ENCODE results near the gene AGRP.

Gene AGRP

GRCh38 chr16:67437513-67437912, 45.8 kb downstream of the AGRP start:
- TF ChIP-seq GATA3 (IDR thresholded peaks at IDR 0.05; ENCODE audit: low read depth, low read length) (no peak), GATA2 (IDR thresholded peaks at IDR 0.05; ENCODE audit: low read depth, low read length) (no peak)

- TF ChIP-seq GATA2 (IDR thresholded peaks at IDR 0.05; ENCODE audit: low read depth, low read length): no peak
- no peak for TF ChIP-seq GATA3 (IDR thresholded peaks at IDR 0.05; ENCODE audit: low read depth, low read length)
Observed at GRCh38 chr16:67436640-67437193, 46.6 kb downstream of the AGRP start.

GRCh38 chr16:67435758-67436164, 47.6 kb downstream of the AGRP start:
- TF ChIP-seq GATA2 (IDR thresholded peaks at IDR 0.05; ENCODE audit: low read depth, low read length) (no peak), GATA3 (IDR thresholded peaks at IDR 0.05; ENCODE audit: low read depth, low read length) (no peak)

GRCh38 chr16:67433131-67433719, 50.1 kb downstream of the AGRP start:
- no peak for TF ChIP-seq GATA3 (IDR thresholded peaks at IDR 0.05; ENCODE audit: low read depth, low read length)
- no peak for TF ChIP-seq GATA2 (IDR thresholded peaks at IDR 0.05; ENCODE audit: low read depth, low read length)

Measured in SH-SY5Y (cell line).